ENCODE data around the gene SEC14L2.

DNA sequence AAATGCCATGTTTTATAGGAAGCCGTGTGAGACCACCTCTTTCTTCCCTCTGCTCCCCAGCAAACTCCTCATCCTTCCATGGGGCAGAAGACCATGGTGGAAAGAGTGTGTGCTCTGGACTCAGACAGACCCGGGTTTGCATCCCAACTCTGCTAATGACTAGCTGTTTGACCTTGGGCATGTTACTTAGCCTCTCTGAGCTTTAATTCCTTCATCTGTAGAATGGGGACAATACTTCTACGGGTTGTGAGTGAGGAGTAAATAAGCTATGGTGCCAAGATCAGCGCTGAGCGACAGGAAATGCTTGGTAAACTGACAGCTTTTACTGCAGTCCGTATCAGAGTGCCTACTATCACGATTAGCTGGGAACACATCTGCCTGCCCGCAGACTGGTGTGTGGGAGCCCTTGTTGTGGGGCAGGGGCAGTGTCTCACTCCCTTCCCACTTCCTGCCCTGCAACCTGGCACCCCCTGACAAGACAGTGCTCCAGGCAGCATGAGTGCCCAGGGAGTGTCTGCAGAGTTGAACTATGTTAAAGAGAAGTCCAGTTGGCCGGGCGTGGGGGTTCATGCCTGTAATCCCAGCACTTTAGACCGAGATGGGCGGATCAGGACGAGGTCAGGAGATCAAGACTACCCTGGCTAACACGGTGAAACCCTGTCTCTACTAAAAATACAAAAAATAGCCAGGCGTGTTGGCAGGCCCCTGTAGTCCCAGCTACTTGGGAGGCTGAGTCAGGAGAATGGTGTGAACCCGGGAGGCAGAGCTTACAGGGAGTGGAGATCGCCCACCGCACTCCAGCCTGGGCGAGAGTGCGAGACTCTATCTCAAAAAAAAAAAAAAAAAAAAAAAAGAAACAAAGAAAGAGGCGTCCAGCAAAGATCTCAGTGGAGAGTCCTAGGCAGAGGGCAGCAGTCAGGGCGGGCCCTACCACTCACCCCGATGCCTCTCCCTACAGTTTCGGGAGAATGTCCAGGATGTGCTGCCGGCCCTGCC lies 2.2 kb downstream of the SEC14L2 start:
- TF ChIP-seq CTCF (conservative IDR thresholded peaks at IDR 0.05; ENCODE audit: low read depth, low read length) (no peak), POLR2A (IDR thresholded peaks at IDR 0.05; ENCODE audit: low read depth, low read length) (no peak), RFX5 (IDR thresholded peaks at IDR 0.05; ENCODE audit: low read depth, low read length) (no peak), SMC3 (IDR thresholded peaks at IDR 0.05; ENCODE audit: low read depth, low read length) (no peak), USF2 (IDR thresholded peaks at IDR 0.05; ENCODE audit: low read depth, low read length) (no peak), MAZ (IDR thresholded peaks at IDR 0.05; ENCODE audit: borderline replicate concordance, low read depth, low read length) (no peak), CEBPB (IDR thresholded peaks at IDR 0.05; ENCODE audit: low read depth, low read length) (no peak)
